Measurements from ENCODE around the gene HPCAL1. TPM values are rescaled to one million over a fixed set of nuclear protein-coding genes. Genes with fewer than 3 reads are reported as not detected.

Gene HPCAL1
- total and polyA plus RNA-seq, 2 of the 4 experiments (the other 2 are of a cell fraction): 8.2 to 33.7 TPM

- Histone ChIP-seq H3K9ac (ENCODE audit: low read depth, low read length) (no peak overlapping the region), H4K8ac (ENCODE audit: low read depth in 2 of 2, low read length in 2 of 2) (no peak overlapping the region), H2BK15ac (ENCODE audit: low read depth, low read length) (no peak overlapping the region), H2BK120ac (ENCODE audit: low read depth, low read length) (no peak overlapping the region), H3K23ac (ENCODE audit: low read depth, low read length) (no peak overlapping the region), H2AFZ (replicated peaks; ENCODE audit: low read length, poor library complexity) (no peak overlapping the region), H2BK5ac (ENCODE audit: low read depth, low read length, poor library complexity, severe bottlenecking) (no peak overlapping the region), H2AK5ac (ENCODE audit: low read depth, low read length) (no peak overlapping the region), H3K56ac (ENCODE audit: extremely low read depth, insufficient read depth, low read length) (no peak overlapping the region), H3K14ac (replicated peaks; ENCODE audit: low read depth, low read length) (no peak overlapping the region), H2BK20ac (ENCODE audit: low read depth, low read length) (no peak overlapping the region), H4K91ac (ENCODE audit: insufficient read depth, low read depth, low read length) (no peak overlapping the region), H3K27ac (ENCODE audit: insufficient read depth, low read length) (no peak overlapping the region), H3K79me1 (ENCODE audit: low read depth in 1 of 2, low read length in 2 of 2) (peaks cover 11 to 42% of the 10 kb centered on the region in 2 experiments; a peak in 2 of 4 replicates), H3K4me3 (ENCODE audit: insufficient read depth, low read depth, low read length) (no peak overlapping the region), H2AK9ac (replicated peaks; ENCODE audit: low read depth, low read length, poor library complexity) (no peak overlapping the region), H3K27me3 (ENCODE audit: control insufficient read depth, insufficient read depth, low read length) (no peaks in the 10 kb centered on the region), H3K4me1 (ENCODE audit: control insufficient read depth, insufficient read depth, low read length) (peaks cover 18% of the 10 kb centered on the region), H4K5ac (ENCODE audit: low read depth, low read length) (no peak overlapping the region), H3K4me2 (ENCODE audit: low read depth, low read length) (no peak overlapping the region), H3K18ac (ENCODE audit: low read depth, low read length) (no peak overlapping the region), H4K20me1 (ENCODE audit: insufficient read depth, low read length) (peaks cover 33% of the 10 kb centered on the region), H3K4ac (ENCODE audit: low read depth, low read length) (no peak overlapping the region), H3K9me1 (ENCODE audit: insufficient read depth, low read length) (peaks cover 9% of the 10 kb centered on the region), H3K9me3 (ENCODE audit: control insufficient read depth, insufficient read depth, low read length) (no peaks in the 10 kb centered on the region), H3K36me3 (ENCODE audit: control insufficient read depth, insufficient read depth, low read length) (no peaks in the 10 kb centered on the region)
- ATAC-seq (ENCODE audit: low read depth): no peak
- BruUV-seq (replicated peaks): no TSS peak
- ChIA-PET POLR2A (ENCODE audit: unreplicated experiment) (no interaction called here), CTCF (interaction anchor here (1.1 kb wide), 1 partner anchor 25 kb away, joined by 3 read pairs; no protein-coding TSS in a partner anchor)
- WGBS, 2 experiments (ENCODE audit: extremely low coverage in 2 of 2, insufficient read length in 1 of 2): no CpG with 5 or more reads among the region's 8 CpGs
- TF ChIP-seq USF2 (IDR thresholded peaks at IDR 0.05; ENCODE audit: low read depth, low read length) (no peak), POLR2A (IDR thresholded peaks at IDR 0.05; ENCODE audit: low read depth, low read length) (no peak)
- in situ Hi-C loops (cut with MboI; ENCODE audit: low sequenced_read_pairs) (no loop called here), intact Hi-C loops (cut with micrococcal nuclease) (no loop called here), dilution Hi-C loops (cut with HindIII; ENCODE audit: low sequenced_read_pairs, unreplicated experiment) (no loop called here)
- no peak for DNase-seq
Observed at GRCh38 chr2:10383960-10384734, 81.4 kb downstream of the HPCAL1 start.
